SIG-M5 treated with dmso at 0.1 percent for 504 hours (cell line): ENCODE data around the gene DMC1.

Experiments used
- DNase-seq: peaks from one replicate; lab custom pipeline; 2025; ENCODE audit not compliant: unreplicated experiment; lab: John Stamatoyannopoulos, UW

DMC1 gene

DNA sequence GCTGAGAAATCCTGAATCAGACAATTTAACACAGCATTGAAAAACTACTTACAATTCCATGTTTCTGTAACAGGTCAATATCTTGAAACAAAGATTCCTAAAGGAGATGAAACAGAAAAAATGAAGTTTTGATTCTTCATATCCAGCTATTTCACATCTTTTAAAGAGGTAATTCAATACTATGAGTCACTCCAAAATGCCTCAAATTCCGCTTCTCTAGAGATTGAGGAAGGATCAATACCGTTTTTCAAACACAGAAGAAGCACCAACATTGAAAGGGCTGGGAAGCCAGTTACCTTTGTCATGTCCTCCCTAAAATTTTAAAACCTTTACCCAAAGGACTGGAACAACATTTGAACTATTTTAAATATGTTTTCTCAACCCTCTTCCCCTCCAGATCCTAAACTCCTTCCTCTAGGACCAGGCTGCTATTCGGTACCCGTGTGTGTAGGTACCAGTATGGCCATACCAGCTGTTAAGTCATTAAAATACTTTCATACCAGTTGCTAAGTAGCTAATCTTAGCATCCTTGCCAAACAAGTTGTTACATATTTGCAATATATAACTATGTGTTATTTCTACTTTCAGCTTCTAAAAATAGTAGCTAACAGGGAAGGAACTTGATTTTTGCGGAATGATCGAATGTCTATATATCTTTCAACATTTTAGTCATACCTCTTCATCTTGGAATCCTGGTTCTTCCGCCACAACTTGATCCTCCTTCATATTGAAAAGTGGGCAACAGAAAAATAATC is 2.3 kb downstream of the DMC1 start:
- peak; percentile 13 for DNase-seq

DNA sequence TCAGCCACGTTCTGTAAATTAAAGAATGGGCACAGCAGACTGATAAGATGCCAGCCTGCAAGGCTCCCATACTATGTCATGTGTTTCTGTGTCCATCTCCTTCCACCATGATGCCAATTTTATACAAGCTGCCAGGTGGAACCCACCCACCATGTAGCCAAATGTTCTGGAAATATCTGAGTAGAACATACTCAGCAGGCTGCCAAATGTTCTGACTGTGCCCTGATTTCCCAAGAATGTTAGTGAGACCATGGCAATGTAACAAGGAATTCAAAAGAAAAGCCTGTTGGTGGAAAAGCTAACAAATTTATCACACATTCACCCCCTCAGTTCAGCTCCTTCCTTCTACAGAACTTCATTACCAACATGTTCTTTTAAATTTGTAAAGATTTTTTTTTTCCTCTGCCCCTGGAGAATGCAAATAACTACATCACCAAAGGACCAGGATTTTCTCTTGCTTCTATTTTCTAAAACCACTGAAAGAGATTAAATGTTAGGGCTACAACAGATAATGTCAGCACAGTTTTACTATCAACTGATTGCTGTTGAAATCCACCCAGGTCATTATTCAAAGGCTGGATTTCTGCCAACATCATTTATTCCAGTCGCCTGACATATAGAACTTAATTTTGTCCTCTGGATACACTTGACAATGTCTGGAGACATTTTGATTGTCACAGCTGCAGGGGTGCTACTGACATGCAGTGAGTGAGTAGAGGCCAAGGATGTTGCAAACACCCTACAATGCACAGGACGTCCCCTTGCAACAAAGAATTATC is 3.1 kb downstream of the DMC1 start:
- no peak for DNase-seq

DNA sequence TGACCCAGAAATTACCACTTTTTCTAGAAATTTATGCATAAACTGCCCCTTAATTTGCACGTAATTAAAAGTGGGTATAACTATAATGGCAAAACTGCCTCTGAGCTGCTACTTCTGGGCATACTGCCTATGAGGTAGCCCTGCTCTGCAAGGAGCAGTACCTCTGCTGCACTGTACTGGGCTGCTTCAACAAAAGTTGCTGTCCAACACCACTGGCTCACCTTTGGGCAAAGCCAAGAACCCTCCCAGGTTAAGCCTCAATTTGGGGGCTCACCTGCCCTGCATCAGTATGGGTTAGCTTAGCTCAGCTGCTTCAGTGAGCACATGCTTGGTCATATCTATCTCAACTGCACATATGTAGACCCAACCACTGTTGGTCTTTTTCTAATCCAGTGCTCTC is 4.5 kb downstream of the DMC1 start:
- no peak for DNase-seq

DNA sequence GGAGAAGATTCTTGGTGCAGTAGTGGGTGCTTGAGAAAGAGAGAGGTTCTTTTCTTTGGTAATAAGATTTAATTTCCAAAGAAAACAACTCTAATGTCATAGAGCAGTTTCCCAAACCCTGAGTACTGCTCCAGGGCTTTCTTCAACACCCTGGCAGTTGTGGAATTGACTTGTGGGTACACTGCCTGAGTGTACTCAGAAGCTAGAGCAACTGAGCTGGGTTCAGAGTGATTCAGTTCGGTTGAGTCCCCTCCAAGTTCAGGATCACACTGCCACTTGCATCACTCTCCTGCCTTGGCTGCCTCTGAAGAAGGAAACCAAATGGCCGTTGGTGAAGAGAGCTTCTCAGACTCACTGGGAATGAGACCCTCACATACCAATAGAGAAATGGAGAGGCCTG is 5.3 kb downstream of the DMC1 start:
- no peak for DNase-seq

DNA sequence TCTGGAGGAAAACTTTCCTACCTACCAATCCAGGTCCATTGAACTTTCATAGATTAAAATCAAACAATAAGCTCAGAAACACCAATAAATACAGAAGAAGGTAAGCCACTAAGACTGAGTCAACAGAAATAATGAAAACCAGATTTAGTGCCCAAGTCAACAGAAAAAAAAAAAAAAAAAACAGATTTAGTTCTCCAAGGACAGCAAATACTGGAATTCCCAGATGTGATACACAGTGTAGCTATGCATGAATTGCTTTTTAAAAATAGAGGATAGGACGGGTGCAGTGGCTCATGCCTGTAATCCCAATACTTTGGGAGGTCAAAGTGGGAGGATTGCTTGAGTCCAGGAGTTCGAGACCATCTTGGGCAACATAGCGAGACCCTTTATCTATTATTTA is 15.7 kb downstream of the DMC1 start:
- no peak for DNase-seq

DNA sequence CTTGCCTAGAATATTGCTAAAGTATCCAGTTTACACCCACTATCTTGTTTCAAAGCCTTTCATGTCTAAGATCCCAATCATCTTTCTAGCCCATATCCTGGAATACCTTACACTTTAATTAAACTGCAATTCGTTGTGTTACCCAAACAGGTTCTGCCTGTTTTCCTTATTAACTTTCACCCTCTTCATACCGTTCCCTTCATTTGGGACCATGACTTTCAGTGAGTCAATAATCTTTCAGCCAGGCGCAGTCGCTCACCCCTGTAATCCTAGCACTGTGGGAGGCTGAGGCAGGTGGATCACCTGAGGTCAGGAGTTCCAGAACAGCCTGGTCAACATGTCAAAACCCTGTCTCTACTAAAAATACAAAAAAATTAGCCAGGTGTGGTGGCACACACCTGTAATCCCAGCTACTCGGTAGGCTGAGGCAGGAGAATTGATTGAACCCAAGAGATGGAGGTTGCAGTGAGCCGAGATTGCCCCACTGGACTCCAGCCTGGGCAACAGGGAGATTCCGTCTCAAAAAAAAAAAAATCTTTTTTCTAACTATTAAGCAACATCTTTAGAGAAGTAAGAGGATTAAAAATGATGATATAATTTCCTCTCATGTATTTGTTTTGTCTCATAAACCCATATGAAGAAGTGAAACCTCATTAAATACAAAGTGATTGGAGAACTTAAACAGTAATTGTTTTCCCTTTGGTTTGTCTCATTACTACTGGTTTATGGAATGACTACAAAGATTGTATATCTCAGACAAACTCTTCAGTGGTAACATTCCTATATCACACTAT is 20.7 kb downstream of the DMC1 start:
- peak; percentile 74 for DNase-seq

DNA sequence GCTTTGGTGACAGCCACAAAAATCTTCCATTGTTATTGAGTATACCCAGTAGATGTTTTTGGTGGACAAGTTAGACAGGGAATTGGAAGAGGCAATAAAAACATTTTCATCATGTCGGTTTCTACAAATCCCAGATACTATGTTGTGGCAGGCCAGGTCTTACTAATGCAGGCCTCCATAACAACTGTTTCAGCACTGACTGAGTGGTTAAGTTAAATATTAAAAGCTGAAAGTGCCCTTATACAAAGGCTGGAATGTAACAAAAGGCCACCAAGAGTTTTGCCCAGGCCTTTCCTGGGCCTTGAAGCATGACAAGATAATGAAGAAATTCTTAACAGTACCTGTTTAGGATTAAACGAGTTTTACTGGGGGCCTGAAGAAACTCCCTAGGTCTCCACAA is 29.3 kb downstream of the DMC1 start:
- DNase-seq, result no peak

DNA sequence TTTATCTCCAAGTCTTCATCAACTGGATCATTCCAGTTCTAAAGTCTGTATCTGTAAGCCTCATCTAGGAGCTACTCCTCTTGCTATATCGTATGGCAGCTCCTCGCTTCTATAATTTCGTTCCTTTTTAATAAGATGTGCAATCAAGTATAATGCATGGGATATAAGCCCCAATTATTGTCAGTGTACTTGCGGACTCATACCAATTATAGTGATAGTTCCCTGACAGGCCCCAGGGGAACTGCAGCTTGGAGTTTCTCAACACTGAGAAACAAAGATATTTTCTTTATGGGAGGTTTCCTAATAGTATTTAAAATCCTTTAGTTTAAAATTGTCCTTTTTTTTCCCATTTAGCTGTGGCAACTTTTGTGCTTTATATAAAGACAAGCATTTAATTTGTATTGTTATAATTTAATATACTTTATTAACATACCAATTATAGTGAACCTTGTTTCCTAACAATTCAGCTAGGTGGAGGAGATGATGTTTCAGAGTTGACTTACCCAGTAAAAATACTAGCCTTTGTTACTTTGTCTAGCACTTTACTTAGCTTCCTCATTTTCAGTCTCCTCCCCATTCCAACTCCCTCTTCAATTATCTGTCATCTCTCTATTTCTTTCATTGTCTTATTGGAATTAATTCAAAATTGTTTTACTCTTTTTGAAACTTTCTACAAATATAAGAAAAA is 38.6 kb downstream of the DMC1 start:
- DNase-seq, result peak; percentile 82

DNA sequence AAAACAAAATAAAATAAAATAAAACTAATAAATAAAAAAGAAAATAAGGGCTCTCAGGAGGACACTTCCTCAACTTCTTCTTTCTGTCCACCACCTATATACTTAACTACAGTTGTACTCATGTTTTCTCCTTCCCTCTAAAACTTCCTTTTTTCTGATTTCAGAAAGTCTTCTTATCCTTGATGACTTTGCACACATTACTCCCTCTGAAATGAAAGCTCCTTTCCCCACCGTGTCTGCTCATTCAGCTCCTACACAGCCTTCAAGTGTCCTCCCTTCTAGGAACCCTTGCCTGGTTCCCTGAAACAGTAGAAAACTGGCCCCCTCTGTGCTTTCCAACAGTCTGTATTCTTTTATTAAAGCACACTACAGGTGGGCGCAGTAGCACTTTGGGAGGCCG is 45.6 kb downstream of the DMC1 start:
- peak; percentile 74 for DNase-seq

DNA sequence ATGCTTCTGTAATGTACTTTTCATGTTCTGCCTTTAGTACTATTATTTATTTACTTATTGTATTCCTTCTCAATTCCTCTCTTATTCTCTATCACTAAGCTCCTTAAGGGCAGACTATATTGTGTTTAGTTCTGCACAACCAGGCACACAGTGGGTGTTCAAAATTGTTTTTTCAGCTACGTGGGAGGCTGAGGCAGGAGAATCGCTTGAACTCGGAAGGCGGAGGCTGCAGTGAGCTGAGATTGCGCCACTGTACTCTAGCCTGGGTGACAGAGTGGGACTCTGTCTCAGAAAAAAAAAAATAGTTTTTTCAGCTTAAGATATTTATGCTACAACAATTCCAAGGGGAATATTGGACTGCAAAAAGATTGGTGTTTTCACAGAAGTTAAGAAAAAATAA is 46.5 kb downstream of the DMC1 start:
- no peak for DNase-seq

DNA sequence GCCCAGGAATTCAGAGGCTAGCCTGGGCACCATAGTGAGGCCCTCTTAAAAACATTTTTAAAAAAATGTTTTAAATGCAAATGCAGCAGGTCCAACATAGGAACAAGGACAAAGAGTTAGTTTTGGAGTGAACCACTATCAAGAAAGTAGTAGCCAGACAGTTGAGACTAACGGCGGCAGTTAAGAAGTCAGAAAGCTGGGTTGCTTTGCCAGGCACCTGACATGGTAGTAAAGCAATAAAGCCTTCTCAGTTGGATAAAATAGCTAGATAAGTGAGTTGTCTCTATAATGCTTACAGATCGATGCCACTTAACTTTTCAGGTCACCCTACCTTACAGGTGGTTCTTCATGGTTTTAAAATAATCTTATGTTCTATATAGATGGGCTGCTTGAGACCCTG is 47.0 kb downstream of the DMC1 start:
- no peak for DNase-seq

DNA sequence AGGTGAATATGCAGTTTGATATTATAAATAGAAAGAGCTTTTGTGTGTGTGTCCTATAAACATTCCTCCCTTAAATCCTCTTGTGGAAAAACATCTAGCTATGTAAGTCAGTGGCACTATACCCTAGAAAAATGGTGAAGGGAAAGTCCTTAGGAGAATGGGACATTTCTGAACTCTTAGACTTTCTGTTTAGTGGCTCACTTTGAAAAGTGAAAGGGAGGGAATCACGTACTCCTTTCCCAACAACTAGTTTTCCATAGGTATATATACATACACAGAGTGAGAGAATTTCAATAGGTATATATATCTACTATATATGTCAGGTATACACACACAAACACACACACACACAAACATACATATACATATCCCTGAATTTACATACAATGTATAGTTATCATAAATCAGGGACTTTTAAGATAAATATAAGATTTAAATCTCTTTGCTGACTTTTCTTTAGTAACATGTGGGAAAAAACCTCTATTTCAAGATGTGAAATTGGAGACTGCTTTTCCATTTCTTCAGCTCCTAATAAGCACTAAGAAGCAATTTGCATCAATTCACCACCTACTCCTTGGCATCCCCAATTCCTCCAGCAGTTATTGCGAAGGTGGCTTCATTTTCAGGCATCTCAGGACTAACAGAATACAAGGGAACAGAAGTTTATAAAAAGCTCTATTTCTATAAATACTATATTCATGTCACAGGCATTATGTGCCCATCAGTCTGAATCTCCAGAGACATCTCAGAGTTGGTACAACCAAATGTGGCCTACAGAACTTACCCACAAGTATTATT is 50.3 kb downstream of the DMC1 start:
- DNase-seq, result no peak

DNA sequence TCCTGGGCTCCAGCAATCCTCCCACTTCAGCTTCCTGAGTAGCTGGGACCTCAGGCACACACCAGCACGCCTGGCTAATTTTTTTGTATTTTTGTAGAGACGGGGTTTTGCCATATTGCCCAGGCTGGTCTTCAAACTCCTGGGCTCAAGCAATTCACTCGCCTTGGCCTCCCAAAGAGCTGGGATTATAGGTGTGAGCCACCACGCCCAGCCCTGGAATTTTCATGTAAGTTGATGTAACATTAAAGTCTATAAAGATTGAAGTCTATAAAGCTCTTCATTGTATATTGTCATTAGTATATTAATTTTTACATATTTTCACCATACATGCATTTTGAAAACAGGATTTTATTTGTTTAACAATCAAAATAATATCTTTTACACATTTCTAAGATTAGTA is 51.4 kb downstream of the DMC1 start:
- no peak for DNase-seq

DNA sequence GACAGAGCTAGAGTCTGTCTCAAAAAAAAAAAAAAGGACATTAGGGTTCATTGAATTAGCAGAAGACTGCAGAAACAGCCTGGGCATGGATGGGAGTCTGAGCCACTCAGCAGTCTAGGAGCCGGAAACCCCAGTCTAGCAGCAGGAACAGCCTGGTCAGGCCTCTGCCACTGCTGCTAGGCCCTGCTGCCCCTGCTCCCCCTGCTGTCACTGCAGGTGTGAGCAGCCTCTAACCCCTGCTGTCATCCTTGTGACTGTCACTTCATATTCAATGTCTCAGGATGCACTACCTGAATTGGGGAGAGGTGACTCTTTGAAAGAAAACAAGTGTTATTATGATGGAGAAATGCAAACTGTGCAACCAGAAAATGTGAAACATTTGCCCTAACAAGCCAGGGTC is 56.9 kb downstream of the DMC1 start:
- DNase-seq, result no peak

DNA sequence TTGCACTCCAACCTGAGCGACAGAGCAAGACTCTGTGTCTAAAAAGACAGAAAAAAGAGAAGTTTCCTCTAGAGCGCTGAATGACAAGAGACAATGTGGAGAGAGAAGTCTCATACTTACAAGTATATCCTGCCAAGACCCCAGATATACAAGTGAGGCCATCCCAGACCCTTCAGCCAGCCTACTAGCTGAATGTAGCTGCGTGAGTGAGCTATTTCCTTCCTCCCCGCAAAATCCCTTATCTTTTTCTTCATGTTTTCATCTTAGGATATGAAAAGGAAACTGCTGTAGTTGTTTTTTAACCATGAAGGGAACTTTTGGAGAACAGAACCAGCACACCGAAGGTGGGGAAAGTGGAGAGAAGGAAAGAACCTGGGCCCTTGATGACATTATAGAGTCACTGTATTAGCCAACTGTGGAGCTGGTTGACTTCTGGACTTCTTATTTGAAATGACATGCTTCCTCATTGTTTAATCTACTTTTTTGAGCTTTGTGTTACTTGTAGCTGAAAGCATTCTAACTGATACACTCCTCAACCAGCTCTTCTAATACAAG is 59.5 kb downstream of the DMC1 start:
- no peak for DNase-seq

DNA sequence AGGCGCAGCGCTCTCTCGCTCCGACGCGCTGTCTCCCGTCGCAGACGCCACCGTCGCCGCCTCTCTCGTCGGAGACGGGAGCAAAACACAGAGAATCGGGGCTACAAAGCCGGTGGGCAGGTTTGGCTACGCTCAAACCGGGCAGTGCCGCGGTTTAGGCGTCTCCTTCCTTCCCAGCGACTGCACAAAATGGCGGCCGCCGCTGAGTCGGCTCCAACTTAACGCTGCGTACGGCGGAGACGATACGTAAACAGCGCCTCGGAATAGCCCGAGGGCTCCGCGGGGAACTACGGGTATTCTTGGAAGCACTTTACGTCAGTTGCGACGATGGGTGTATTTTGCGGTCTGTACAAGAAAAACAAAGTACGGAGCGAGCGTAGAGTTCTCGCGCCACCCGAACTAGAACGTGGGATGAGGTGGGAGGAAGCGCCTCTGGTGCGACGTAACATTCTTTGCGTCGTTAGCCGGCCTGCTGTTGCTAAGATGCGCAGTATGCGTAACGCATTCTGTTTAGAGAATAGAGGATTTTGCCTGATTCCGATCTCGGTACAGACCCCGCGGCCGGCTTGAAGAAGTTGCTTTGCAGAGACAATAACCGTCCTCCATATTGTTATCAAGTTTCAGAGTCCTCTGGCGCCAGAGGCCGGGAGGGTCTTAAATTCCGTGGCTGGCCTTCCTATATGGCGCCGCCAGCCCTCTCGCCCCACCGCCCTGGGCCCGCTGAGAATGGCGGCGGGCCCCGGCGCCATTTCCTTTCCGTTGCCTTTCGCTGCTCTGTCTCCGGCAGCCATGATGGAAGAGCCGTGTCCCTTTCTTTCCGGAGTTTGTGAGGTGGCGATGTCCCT is 63.6 kb downstream of the DMC1 start, which contains the start of gene DDX17:
TSS of gene DDX17 (minus strand) at position 194 of the 845 bp plus-strand sequence.
- peak; percentile 91 for DNase-seq

DNA sequence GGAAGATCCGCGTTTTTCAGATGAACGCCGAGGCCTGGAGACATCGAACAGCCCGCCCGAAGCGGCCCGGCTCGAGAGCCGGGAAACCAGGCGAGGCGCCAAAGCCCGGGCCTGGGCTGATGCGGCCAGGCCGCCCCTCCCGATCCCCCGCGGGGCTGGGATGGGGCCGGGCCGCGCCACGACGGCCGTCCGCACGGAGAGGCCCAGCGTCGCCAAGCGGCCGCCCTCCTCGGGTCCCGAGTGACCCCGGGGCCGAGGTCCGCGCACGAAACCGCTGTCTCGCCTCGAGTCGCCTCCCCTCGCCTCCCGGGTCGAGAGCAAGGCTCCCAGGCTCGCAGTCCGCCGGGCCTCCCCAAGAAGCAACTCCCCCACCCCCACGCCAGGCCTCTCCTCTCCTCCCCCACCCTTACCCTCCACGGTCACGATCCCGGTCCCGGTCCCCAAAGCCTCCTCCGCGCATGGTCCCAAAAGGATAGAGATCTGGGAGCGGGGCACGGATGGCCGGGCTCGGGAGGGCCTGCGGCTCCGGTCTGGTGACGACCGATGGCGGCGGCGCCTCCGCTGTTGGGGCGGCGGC is 64.4 kb downstream of the DMC1 start:
- DNase-seq, result no peak

DNA sequence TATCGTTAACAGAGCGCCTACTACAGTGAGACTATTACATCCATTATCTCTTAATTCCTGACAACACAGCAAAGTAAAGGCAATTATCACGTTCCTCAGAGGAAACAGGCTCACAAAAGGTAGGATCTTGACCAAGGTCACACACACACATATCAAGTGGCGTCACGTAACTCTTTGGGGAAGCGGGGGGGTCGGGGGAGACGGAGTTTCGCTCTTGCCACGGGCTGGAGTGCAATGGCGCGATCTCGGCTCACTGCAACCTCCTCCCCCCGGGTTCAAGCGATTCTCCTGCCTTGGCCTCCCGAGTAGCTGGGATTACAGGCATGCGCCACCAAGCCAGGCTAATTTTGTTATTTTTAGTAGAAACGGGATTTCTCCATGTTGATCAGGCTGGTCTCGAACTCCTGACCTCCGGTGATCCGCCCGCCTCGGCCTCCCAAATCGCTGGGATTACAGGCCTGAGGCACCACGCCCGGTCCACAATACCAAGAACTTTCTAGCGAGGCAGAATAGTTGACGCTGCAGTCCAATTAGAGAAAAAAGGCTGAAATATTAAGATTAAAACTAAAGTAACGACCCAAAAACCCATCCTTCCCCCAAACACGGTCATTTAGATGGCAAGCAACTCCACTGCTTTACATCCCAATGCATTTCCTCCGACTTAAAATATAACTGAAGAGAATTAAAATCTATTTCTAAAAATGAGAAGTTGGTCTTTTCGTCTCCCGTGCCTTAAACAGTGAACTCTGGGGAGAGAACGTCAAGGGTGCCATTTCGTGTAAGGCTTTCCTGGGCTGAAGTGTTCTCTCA is 65.0 kb downstream of the DMC1 start:
- DNase-seq, result peak; percentile 38
